DND-41 (cell line): ENCODE measurements around the gene HTRA3.

Experiments used
- ATAC-seq: fragments of 200-7000 bp; cut with Tn5 transposase; 3 replicates; pipeline ENCODE4 v1.9.1; 2021; ENCODE audit warnings: low read depth; ENCODE audit not compliant: insufficient read depth
- DNase-seq: peaks from one replicate; pipeline ENCODE4 v3.0.0-alpha.2; 2020
- H2AFZ ChIP-seq: 2 replicates; pipeline ENCODE4 v1.6.0; 2012; ENCODE audit warnings: low read depth, low read length
- H3K27ac ChIP-seq: 2 replicates; pipeline ENCODE4 v1.5.1; 2012; ENCODE audit warnings: low read length, inconsistent platforms
- H3K27me3 ChIP-seq: fragments of 200-600 bp; sonication (generic); 2 replicates; pipeline ENCODE4 v1.6.0; 2012; ENCODE audit warnings: low read length, mild to moderate bottlenecking, inconsistent platforms; ENCODE audit not compliant: insufficient read depth, poor library complexity
- H3K36me3 ChIP-seq: 2 replicates; pipeline ENCODE4 v1.5.1; 2012; ENCODE audit warnings: low read length, inconsistent platforms; ENCODE audit not compliant: insufficient read depth
- H3K4me1 ChIP-seq: 2 replicates; pipeline ENCODE4 v1.5.1; 2012; ENCODE audit warnings: mild to moderate bottlenecking, low read length; ENCODE audit not compliant: insufficient read depth
- H3K4me2 ChIP-seq: 2 replicates; pipeline ENCODE4 v1.6.0; 2012; ENCODE audit warnings: mild to moderate bottlenecking, moderate library complexity, low read length, inconsistent platforms; ENCODE audit not compliant: insufficient read depth
- H3K4me3 ChIP-seq, 2 experiments: fragments of 200-600 bp in 1 of 2; shearing (Covaris generic) in 1 of 2; 2 replicates each; pipeline ENCODE4 v1.5.1; 2012 to 2016; ENCODE audit warnings: inconsistent platforms in 2 of 2, low read length in 2 of 2, mild to moderate bottlenecking in 2 of 2, low read depth in 1 of 2, moderate library complexity in 1 of 2
- H3K79me2 ChIP-seq: 2 replicates; pipeline ENCODE4 v1.6.0; 2012; ENCODE audit warnings: low read length, inconsistent platforms; ENCODE audit not compliant: insufficient read depth
- H3K9ac ChIP-seq: 2 replicates; pipeline ENCODE4 v1.6.0; 2012; ENCODE audit warnings: low read depth, mild to moderate bottlenecking, inconsistent platforms, low read length, moderate library complexity
- H3K9me3 ChIP-seq: 2 replicates; pipeline ENCODE4 v1.5.1; 2012; ENCODE audit warnings: low read length, moderate library complexity, mild to moderate bottlenecking, inconsistent platforms; ENCODE audit not compliant: insufficient read depth, severe bottlenecking
- H4K20me1 ChIP-seq: 2 replicates; pipeline ENCODE4 v1.6.0; 2012; ENCODE audit warnings: low read length; ENCODE audit not compliant: insufficient read depth
- CTCF ChIP-seq: IDR thresholded peaks from 2 replicates; pipeline ENCODE4 v1.5.1; 2012; ENCODE audit warnings: borderline replicate concordance, low read length, moderate library complexity, mild to moderate bottlenecking; ENCODE audit not compliant: poor library complexity, severe bottlenecking; ENCODE audit errors: extremely low read depth
- EZH2 ChIP-seq: IDR thresholded peaks from 3 replicates; pipeline ENCODE4 v1.6.1; 2012; ENCODE audit warnings: borderline replicate concordance, low read depth, mild to moderate bottlenecking, moderate library complexity, low read length, inconsistent platforms; ENCODE audit not compliant: severe bottlenecking

HTRA3 gene

GRCh38 chr4:8310306-8310705 lies 40.8 kb downstream of the HTRA3 start:
- Histone ChIP-seq H3K9ac (no peak overlapping the region), H3K27ac (no peak overlapping the region), H4K20me1 (no peaks in the 10 kb centered on the region), H3K36me3 (no peaks in the 10 kb centered on the region), H3K4me2 (no peak overlapping the region), H3K27me3 (no peaks in the 10 kb centered on the region), H3K4me3 (no peak overlapping the region), H3K9me3 (no peaks in the 10 kb centered on the region), H2AFZ (no peak overlapping the region), H3K4me1 (no peaks in the 10 kb centered on the region), H3K79me2 (no peaks in the 10 kb centered on the region)
- no peak for DNase-seq
- no peak for TF ChIP-seq CTCF
- no peak for TF ChIP-seq EZH2
- ATAC-seq: no peak

DNA sequence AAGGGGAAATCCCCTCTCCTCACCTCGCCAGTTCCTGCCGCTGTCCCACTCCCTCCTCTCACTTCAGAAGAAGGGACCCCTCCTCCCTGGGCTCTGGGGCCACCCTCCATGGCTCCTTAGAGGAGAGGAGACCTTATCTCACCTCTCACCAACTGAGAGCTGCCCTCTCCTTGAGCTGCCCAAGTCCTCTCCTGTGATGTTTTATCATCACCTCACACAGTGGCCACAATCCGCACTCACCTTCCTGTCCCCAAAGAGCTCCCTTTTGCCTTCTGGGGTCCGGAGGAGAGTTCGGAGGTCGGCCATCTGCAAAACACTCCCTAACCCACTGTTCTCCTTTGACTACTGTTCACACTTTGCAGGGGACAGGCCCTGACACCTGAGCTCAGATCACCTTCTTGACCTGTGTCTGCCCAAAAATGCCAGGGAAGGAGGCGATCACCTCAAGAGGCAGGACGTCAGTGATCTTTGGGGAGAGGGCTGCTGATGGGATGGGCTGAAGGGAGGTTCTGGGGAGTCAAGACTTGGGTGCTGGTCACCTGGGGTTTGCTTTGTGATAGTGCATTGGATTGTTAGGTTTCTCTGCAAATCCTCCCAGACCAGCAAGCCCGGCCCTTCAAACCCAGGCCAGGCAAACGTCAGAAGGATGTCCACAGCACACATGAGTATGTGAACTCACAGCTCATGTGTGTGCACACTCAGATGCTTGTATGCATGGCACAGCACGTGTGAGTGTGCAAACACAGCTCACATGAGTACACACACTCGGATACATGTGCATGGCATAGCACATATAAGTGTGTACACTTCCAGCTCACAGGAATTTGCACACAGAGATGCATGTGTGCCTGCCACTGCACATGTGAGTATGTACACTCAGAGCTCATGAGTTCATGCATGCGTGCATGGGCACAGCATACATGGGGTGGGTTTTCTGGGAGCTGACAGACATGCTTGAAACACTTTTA lies 41.8 kb downstream of the HTRA3 start:
- Histone ChIP-seq H3K4me3 (no peak overlapping the region), H3K79me2 (no peaks in the 10 kb centered on the region), H3K4me2 (no peak overlapping the region), H2AFZ (no peak overlapping the region), H3K9ac (no peak overlapping the region), H3K36me3 (no peaks in the 10 kb centered on the region), H3K27me3 (no peaks in the 10 kb centered on the region), H4K20me1 (no peaks in the 10 kb centered on the region), H3K27ac (no peak overlapping the region), H3K9me3 (no peaks in the 10 kb centered on the region), H3K4me1 (0 out of 2 replicates have a peak, but pooled peaks cover 5% of the 10 kb centered on the region)
- no peak for TF ChIP-seq EZH2
- TF ChIP-seq CTCF: no peak
- DNase-seq (no peak), ATAC-seq (no peak)

- ATAC-seq (no peak), DNase-seq (no peak)
- H3K4me2 ChIP-seq: no peak overlapping the region
- H4K20me1 ChIP-seq: no peaks in the 10 kb centered on the region
- H2AFZ ChIP-seq: no peak overlapping the region
- H3K9me3 ChIP-seq: no peaks in the 10 kb centered on the region
- H3K27me3 ChIP-seq: no peaks in the 10 kb centered on the region
- TF ChIP-seq EZH2 (no peak), CTCF (no peak)
- H3K36me3 ChIP-seq: no peaks in the 10 kb centered on the region
- no peak overlapping the region for H3K4me3 ChIP-seq
- H3K4me1 ChIP-seq: 0 out of 2 replicates have a peak, but pooled peaks cover 5% of the 10 kb centered on the region
- H3K9ac ChIP-seq: no peak overlapping the region
- H3K27ac ChIP-seq: no peak overlapping the region
- H3K79me2 ChIP-seq: no peaks in the 10 kb centered on the region
Observed at GRCh38 chr4:8312069-8312445, 42.5 kb downstream of the HTRA3 start.
